ENCODE measurements around the gene NPIPB9. TPM values are rescaled to one million over a fixed set of nuclear protein-coding genes. Genes with fewer than 3 reads are reported as not detected.
"Not testable (repeated sequence)": the region's sequence is repeated elsewhere in the genome, so short reads cannot be mapped to it uniquely, and the experiment has no call there.

The NPIPB9 gene
- 2.4 and 5.3 TPM in 2 replicates for total RNA-seq

- H3K9me3 Mint-ChIP-seq; H3K36me3 Mint-ChIP-seq (ENCODE audit: low read depth); H3K4me3 Mint-ChIP-seq; H3K27me3 Mint-ChIP-seq (ENCODE audit: insufficient read depth); H3K27ac Mint-ChIP-seq; H3K4me1 Mint-ChIP-seq (ENCODE audit: low read depth); intact Hi-C loops (cut with micrococcal nuclease); DNase-seq (ENCODE audit: low spot score): not testable (repeated sequence)
Observed at GRCh38 chr16:28751487-28751886, at the start of gene NPIPB9. Gene NPIPB9, plus strand, starts transcription at chr16:28751787.

GRCh38 chr16:28704246-28704645 is 47.3 kb upstream of the NPIPB9 start:
- H3K4me3 Mint-ChIP-seq; H3K36me3 Mint-ChIP-seq (ENCODE audit: low read depth); H3K27me3 Mint-ChIP-seq (ENCODE audit: insufficient read depth); H3K9me3 Mint-ChIP-seq; intact Hi-C loops (cut with micrococcal nuclease); H3K4me1 Mint-ChIP-seq (ENCODE audit: low read depth); DNase-seq (ENCODE audit: low spot score); H3K27ac Mint-ChIP-seq: not testable (repeated sequence)

GRCh38 chr16:28711220-28712083 is 40.1 kb upstream of the NPIPB9 start, which contains the start of gene EIF3C:
Gene EIF3C, plus strand, starts transcription at chr16:28711464. Its CDS starts 223 bp downstream, at chr16:28711687.
- DNase-seq (ENCODE audit: low spot score); H3K27me3 Mint-ChIP-seq (ENCODE audit: insufficient read depth); H3K4me1 Mint-ChIP-seq (ENCODE audit: low read depth); H3K36me3 Mint-ChIP-seq (ENCODE audit: low read depth); intact Hi-C loops (cut with micrococcal nuclease); H3K9me3 Mint-ChIP-seq; H3K27ac Mint-ChIP-seq: not testable (repeated sequence)
- peak within 1 kb of the TSS; percentile 85 for H3K4me3 Mint-ChIP-seq

- H3K36me3 Mint-ChIP-seq (ENCODE audit: low read depth); H3K4me3 Mint-ChIP-seq; DNase-seq (ENCODE audit: low spot score); intact Hi-C loops (cut with micrococcal nuclease); H3K4me1 Mint-ChIP-seq (ENCODE audit: low read depth); H3K27me3 Mint-ChIP-seq (ENCODE audit: insufficient read depth); H3K9me3 Mint-ChIP-seq: not testable (repeated sequence)
- H3K27ac Mint-ChIP-seq: peak overlapping the region; percentile 44
Observed at GRCh38 chr16:28722852-28723650, 28.5 kb upstream of the NPIPB9 start.

GRCh38 chr16:28731253-28731652 is 20.3 kb upstream of the NPIPB9 start:
- intact Hi-C loops (cut with micrococcal nuclease); H3K4me3 Mint-ChIP-seq; DNase-seq (ENCODE audit: low spot score); H3K9me3 Mint-ChIP-seq; H3K27me3 Mint-ChIP-seq (ENCODE audit: insufficient read depth); H3K4me1 Mint-ChIP-seq (ENCODE audit: low read depth); H3K36me3 Mint-ChIP-seq (ENCODE audit: low read depth); H3K27ac Mint-ChIP-seq: not testable (repeated sequence)

GRCh38 chr16:28732455-28733124 is 19.0 kb upstream of the NPIPB9 start:
- H3K27me3 Mint-ChIP-seq (ENCODE audit: insufficient read depth); DNase-seq (ENCODE audit: low spot score); intact Hi-C loops (cut with micrococcal nuclease); H3K4me3 Mint-ChIP-seq; H3K27ac Mint-ChIP-seq; H3K36me3 Mint-ChIP-seq (ENCODE audit: low read depth); H3K9me3 Mint-ChIP-seq; H3K4me1 Mint-ChIP-seq (ENCODE audit: low read depth): not testable (repeated sequence)

- DNase-seq (ENCODE audit: low spot score); H3K4me3 Mint-ChIP-seq; H3K4me1 Mint-ChIP-seq (ENCODE audit: low read depth); H3K9me3 Mint-ChIP-seq; H3K27ac Mint-ChIP-seq; H3K27me3 Mint-ChIP-seq (ENCODE audit: insufficient read depth); intact Hi-C loops (cut with micrococcal nuclease); H3K36me3 Mint-ChIP-seq (ENCODE audit: low read depth): not testable (repeated sequence)
Observed at GRCh38 chr16:28739787-28740186, 11.8 kb upstream of the NPIPB9 start.

- DNase-seq (ENCODE audit: low spot score); H3K4me3 Mint-ChIP-seq; intact Hi-C loops (cut with micrococcal nuclease); H3K27ac Mint-ChIP-seq; H3K36me3 Mint-ChIP-seq (ENCODE audit: low read depth); H3K27me3 Mint-ChIP-seq (ENCODE audit: insufficient read depth); H3K4me1 Mint-ChIP-seq (ENCODE audit: low read depth); H3K9me3 Mint-ChIP-seq: not testable (repeated sequence)
Observed at GRCh38 chr16:28740631-28741030, 11.0 kb upstream of the NPIPB9 start.

- H3K27me3 Mint-ChIP-seq (ENCODE audit: insufficient read depth); DNase-seq (ENCODE audit: low spot score); H3K4me1 Mint-ChIP-seq (ENCODE audit: low read depth); intact Hi-C loops (cut with micrococcal nuclease); H3K9me3 Mint-ChIP-seq; H3K27ac Mint-ChIP-seq; H3K36me3 Mint-ChIP-seq (ENCODE audit: low read depth); H3K4me3 Mint-ChIP-seq: not testable (repeated sequence)
Observed at GRCh38 chr16:28741295-28741694, 10.3 kb upstream of the NPIPB9 start.

GRCh38 chr16:28746618-28747350 is 4.8 kb upstream of the NPIPB9 start:
- H3K27me3 Mint-ChIP-seq (ENCODE audit: insufficient read depth); intact Hi-C loops (cut with micrococcal nuclease); H3K27ac Mint-ChIP-seq; H3K9me3 Mint-ChIP-seq; DNase-seq (ENCODE audit: low spot score); H3K4me1 Mint-ChIP-seq (ENCODE audit: low read depth); H3K4me3 Mint-ChIP-seq; H3K36me3 Mint-ChIP-seq (ENCODE audit: low read depth): not testable (repeated sequence)

GRCh38 chr16:28749997-28750465 is 1.6 kb upstream of the NPIPB9 start:
- intact Hi-C loops (cut with micrococcal nuclease); H3K4me1 Mint-ChIP-seq (ENCODE audit: low read depth); H3K9me3 Mint-ChIP-seq; H3K27me3 Mint-ChIP-seq (ENCODE audit: insufficient read depth); H3K27ac Mint-ChIP-seq; H3K36me3 Mint-ChIP-seq (ENCODE audit: low read depth): not testable (repeated sequence)
- peak overlapping the region; percentile 22 for H3K4me3 Mint-ChIP-seq
- DNase-seq (ENCODE audit: low spot score): peak; percentile 63

- H3K27me3 Mint-ChIP-seq (ENCODE audit: insufficient read depth); DNase-seq (ENCODE audit: low spot score); intact Hi-C loops (cut with micrococcal nuclease); H3K36me3 Mint-ChIP-seq (ENCODE audit: low read depth); H3K4me1 Mint-ChIP-seq (ENCODE audit: low read depth); H3K9me3 Mint-ChIP-seq; H3K4me3 Mint-ChIP-seq; H3K27ac Mint-ChIP-seq: not testable (repeated sequence)
Observed at GRCh38 chr16:28750469-28751067, 1.0 kb upstream of the NPIPB9 start.

All from activated T-helper 1 cell treated with anti-CD3 and anti-CD28 coated beads, Interleukin-12 subunit alpha, Interleukin-12 subunit beta, Interleukin-2, Interleukin-4 antibody, amounts not matched to agents 30 ng/mL and 10 ng/mL and 1 ng/mL, durations not matched to agents 14 hours and 24 hours and 36 hours (primary cell).